HepG2 (cell line): ENCODE results near the gene SPEM2. TPM values are rescaled to one million over a fixed set of nuclear protein-coding genes. Genes with fewer than 3 reads are reported as not detected.

Experiments used
- ATAC-seq: fragments of 200-7000 bp; cut with Tn5 transposase; 3 replicates; pipeline ENCODE4 v1.9.1; 2020; ENCODE audit warnings: mild to moderate bottlenecking, moderate library complexity
- BruUV-seq: library from RNA; stranded (reverse); fragments of 400-500 nt; replicated peaks from 2 replicates; lab custom pipeline; 2021; lab: Mats Ljungman, UMichigan
- CTCF ChIA-PET: fragments of 300-600 bp; formaldehyde crosslinking; extraction: SDS; loops from one replicate; lab custom pipeline; 2021; ENCODE audit warnings: low total read pairs, inconsistent platforms, low intra/inter-chr PET ratio; lab: Yijun Ruan, JAX
- POLR2A ChIA-PET: fragments of 350-600 bp; sonication (Branson Sonifier 250); formaldehyde crosslinking; loops from one replicate; lab custom pipeline; 2020; ENCODE audit warnings: antibody characterized with exemption, inconsistent platforms; lab: Yijun Ruan, JAX
- DNase-seq: peaks from one replicate; pipeline ENCODE4 v3.0.0-alpha.2; 2015; ENCODE audit warnings: low spot score
- FAIRE-seq: peaks from 3 replicates; lab custom pipeline; 2011; peaks lifted over from hg19 to GRCh38; lab: Jason Lieb, UNC
- H2AFZ ChIP-seq: one replicate; pipeline ENCODE4 v1.6.1; 2011; ENCODE audit warnings: low read length, inconsistent platforms
- H3K27ac ChIP-seq: fragments of 300-600 bp; 3 replicates; pipeline ENCODE4 v1.8.0; 2011; ENCODE audit warnings: mixed run types, mild to moderate bottlenecking, mixed read lengths, low read length, inconsistent platforms; ENCODE audit not compliant: insufficient read depth; ENCODE audit errors: extremely low read length
- H3K27me3 ChIP-seq, 2 experiments: fragments of 200-600 bp in 1 of 2; 2 replicates in 1 of 2; 3 replicates in 1 of 2; pipeline versions ENCODE4 v1.6.0 to v1.8.0; 2011; ENCODE audit warnings: low read length in 2 of 2, mild to moderate bottlenecking in 2 of 2, moderate library complexity in 2 of 2, inconsistent platforms in 1 of 2; ENCODE audit not compliant: insufficient read depth in 2 of 2, control insufficient read depth in 1 of 2
- H3K36me3 ChIP-seq, 2 experiments: fragments of 200-600 bp in 1 of 2; replicated peaks in 1 of 2; 2 replicates in 1 of 2; 3 replicates in 1 of 2; pipeline versions ENCODE4 v1.5.1 to v1.8.0; 2011; ENCODE audit warnings: low read length in 2 of 2, inconsistent platforms in 1 of 2; ENCODE audit not compliant: insufficient read depth in 2 of 2, control insufficient read depth in 1 of 2
- H3K4me1 ChIP-seq: 2 replicates; pipeline ENCODE4 v1.5.1; 2012; ENCODE audit warnings: low read length, inconsistent platforms; ENCODE audit not compliant: insufficient read depth
- H3K4me2 ChIP-seq: 2 replicates; pipeline ENCODE4 v1.6.0; 2011; ENCODE audit warnings: low read depth, low read length, inconsistent platforms
- H3K4me3 ChIP-seq, 3 experiments: fragments of 200-600 bp in 1 of 3; sonication (generic), shearing (Covaris generic) in 1 of 3; replicated peaks in 1 of 3; 2 replicates each; pipeline ENCODE4 v1.5.1; 2011 to 2016; ENCODE audit warnings: low read length in 3 of 3, inconsistent platforms in 2 of 3, low read depth in 2 of 3, mild to moderate bottlenecking in 2 of 3, control low read depth in 1 of 3, mixed read lengths in 1 of 3; ENCODE audit not compliant: insufficient read depth in 1 of 3
- H3K79me2 ChIP-seq: one replicate; pipeline ENCODE4 v1.6.1; 2011; ENCODE audit warnings: low read length, inconsistent platforms; ENCODE audit not compliant: insufficient read depth
- H3K9ac ChIP-seq: 2 replicates; pipeline ENCODE4 v1.6.0; 2011; ENCODE audit warnings: mild to moderate bottlenecking, low read depth, low read length, inconsistent platforms; ENCODE audit not compliant: insufficient read depth
- H3K9me3 ChIP-seq: 2 replicates; pipeline ENCODE4 v1.5.1; 2012; ENCODE audit warnings: mild to moderate bottlenecking, low read length
- H4K20me1 ChIP-seq: 2 replicates; pipeline ENCODE4 v1.6.0; 2011; ENCODE audit warnings: inconsistent platforms, mild to moderate bottlenecking, low read length, moderate library complexity; ENCODE audit not compliant: insufficient read depth
- ARNT2 ChIP-seq: sonication (generic); formaldehyde crosslinking; IDR thresholded peaks from 2 replicates; pipeline ENCODE4 v1.8.0; 2022; ENCODE audit warnings: mild to moderate bottlenecking, low read depth, missing genetic modification reagents, moderate library complexity
- HNF4G ChIP-seq, 2 experiments: sonication (generic) in 1 of 2; formaldehyde crosslinking in 1 of 2; IDR thresholded peaks; 2 replicates each; pipeline versions ENCODE4 v1.4.0 to v1.6.1; 2011 to 2020; ENCODE audit warnings: borderline replicate concordance in 2 of 2, low read depth in 2 of 2, mild to moderate bottlenecking in 2 of 2, low read length in 1 of 2, missing genetic modification reagents in 1 of 2, moderate library complexity in 1 of 2
- HNRNPLL ChIP-seq: fragments of 200-400 bp; formaldehyde crosslinking; IDR thresholded peaks from 2 replicates; pipeline ENCODE4 v1.6.1; 2017; ENCODE audit warnings: mild to moderate bottlenecking, low read depth, low read length; ENCODE audit not compliant: poor library complexity, severe bottlenecking
- HNRNPUL1 ChIP-seq: fragments of 200-400 bp; formaldehyde crosslinking; IDR thresholded peaks from 2 replicates; pipeline ENCODE4 v1.6.1; 2017; ENCODE audit warnings: low read depth, mild to moderate bottlenecking, low read length, moderate library complexity
- JDP2 ChIP-seq: sonication (generic); formaldehyde crosslinking; IDR thresholded peaks from 2 replicates; pipeline ENCODE4 v1.8.1; 2022; ENCODE audit warnings: missing genetic modification reagents, borderline replicate concordance
- KLF11 ChIP-seq: IDR thresholded peaks from 2 replicates; pipeline ENCODE4 v1.6.1; 2016; ENCODE audit warnings: missing compliant biosample characterization
- SMAD1 ChIP-seq: sonication (generic); formaldehyde crosslinking; IDR thresholded peaks from 2 replicates; pipeline ENCODE4 v1.4.0; 2020; ENCODE audit warnings: missing genetic modification reagents, low read depth, mild to moderate bottlenecking, borderline replicate concordance
- TOE1 ChIP-seq: sonication (generic); formaldehyde crosslinking; IDR thresholded peaks from 2 replicates; pipeline ENCODE4 v1.4.0; 2020; ENCODE audit warnings: mild to moderate bottlenecking, missing genetic modification reagents
- YY1 ChIP-seq: IDR thresholded peaks from 2 replicates; pipeline ENCODE4 v1.6.1; 2011; ENCODE audit warnings: low read length, low read depth, moderate library complexity, mild to moderate bottlenecking; ENCODE audit not compliant: insufficient read depth, insufficient replicate concordance
- ZC3H4 ChIP-seq: sonication (generic); formaldehyde crosslinking; IDR thresholded peaks from 2 replicates; pipeline ENCODE4 v1.4.0; 2020; ENCODE audit warnings: missing genetic modification reagents, borderline replicate concordance
- ZNF34 ChIP-seq: sonication (generic); formaldehyde crosslinking; IDR thresholded peaks from 2 replicates; pipeline ENCODE4 v1.4.0; 2020; ENCODE audit warnings: mild to moderate bottlenecking, missing genetic modification reagents, borderline replicate concordance
- ZNF350 ChIP-seq: sonication (generic); formaldehyde crosslinking; IDR thresholded peaks from 2 replicates; pipeline ENCODE4 v1.4.0; 2020; ENCODE audit warnings: mild to moderate bottlenecking, low read depth, missing genetic modification reagents, borderline replicate concordance
- ZNF619 ChIP-seq: sonication (generic); formaldehyde crosslinking; IDR thresholded peaks from 2 replicates; pipeline ENCODE4 v1.4.0; 2020; ENCODE audit warnings: mild to moderate bottlenecking, missing genetic modification reagents
- WGBS: methylation state at CpG from one replicate; pipeline ENCODE4 v1.1.6; 2017; ENCODE audit warnings: low lambda C conversion rate; 5-methylcytosine and 5-hydroxymethylcytosine counted together
- in situ Hi-C: cut with HindIII; loops from 2 replicates; pipeline ENCODE4 v1.10.0; 2017; ENCODE audit warnings: low pct_unique_long_range_greater_than_20kb; ENCODE audit not compliant: extremely low pct_ligation_motif_present
- intact Hi-C: fragments of 100-400 bp; cut with micrococcal nuclease; formaldehyde crosslinking; loops from one replicate; pipeline ENCODE4 v1.10.0; 2022; ENCODE audit not compliant: unreplicated experiment
- polyA plus RNA-seq, 8 experiments: library from polyadenylated mRNA; depleted of rRNA in 3 of 8; stranded (reverse) in 7 of 8; unstranded in 1 of 8; fragments of >200 nt; fragmentation: Illumina TruSeq in 4 of 8; extraction: Trizol in 4 of 8; gene quantifications; 2 replicates each; pipeline versions ENCODE4 v1.2.1 to v1.2.3, GENCODE V29; 2011 to 2016; ENCODE audit warnings: low read depth in 4 of 8, missing spikeins in 1 of 8, mixed read lengths in 1 of 8; ENCODE audit not compliant: insufficient read depth in 1 of 8
- total RNA-seq, 5 experiments: library from RNA; depleted of rRNA; stranded (reverse); fragments of >200 nt; fragmentation: Illumina TruSeq; extraction: Trizol; gene quantifications; 2 replicates each; pipeline ENCODE4 v1.2.3, GENCODE V29; 2016; ENCODE audit warnings: low read depth in 1 of 5
- TF ChIP-seq, protein P1 (sequence below): sonication (generic); formaldehyde crosslinking; IDR thresholded peaks from 2 replicates; pipeline ENCODE4 v1.5.0; 2020; ENCODE audit warnings: mild to moderate bottlenecking, low read depth, missing genetic modification reagents, borderline replicate concordance
- TF ChIP-seq, protein P2 (sequence below), 2 experiments: sonication (generic) in 1 of 2; formaldehyde crosslinking in 1 of 2; IDR thresholded peaks; 2 replicates each; pipeline versions ENCODE4 v1.4.0 to v1.6.1; 2016 to 2020; ENCODE audit warnings: borderline replicate concordance in 1 of 2, low read depth in 1 of 2, mild to moderate bottlenecking in 1 of 2, missing genetic modification reagents in 1 of 2
- TF ChIP-seq, protein P3 (sequence below): sonication (generic); formaldehyde crosslinking; IDR thresholded peaks from 2 replicates; pipeline ENCODE4 v1.5.0; 2020; ENCODE audit warnings: mild to moderate bottlenecking, missing genetic modification reagents, borderline replicate concordance
- TF ChIP-seq, protein P4 (sequence below): sonication (generic); formaldehyde crosslinking; IDR thresholded peaks from 2 replicates; pipeline ENCODE4 v1.5.0; 2020; ENCODE audit warnings: missing genetic modification reagents

Gene SPEM2
- total and polyA plus RNA-seq, 2 of the 13 experiments (the other 11 are each of a cell fraction or from before 2014, with no cell fraction given): not detected

DNA sequence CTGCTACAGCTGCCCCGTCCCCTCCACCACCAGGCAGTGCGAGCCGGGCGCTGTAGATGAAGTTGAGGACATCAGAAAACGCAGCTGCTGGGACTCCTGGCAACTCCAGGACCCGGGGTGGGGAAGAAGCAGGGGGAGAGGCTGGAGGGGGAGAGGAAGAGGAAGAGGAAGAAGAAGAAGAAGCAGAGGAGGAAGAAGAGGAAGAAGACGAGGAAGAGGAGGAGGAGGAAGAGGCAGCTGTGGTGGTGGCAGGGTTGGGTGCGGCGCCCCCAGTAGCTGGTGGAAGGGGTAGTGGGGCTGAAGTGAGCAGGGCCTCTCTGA is 40.9 kb downstream of the SPEM2 start:
- intact Hi-C loops: no loop called here
- no peaks in the 10 kb centered on the region for H3K9me3 ChIP-seq
- POLR2A ChIA-PET: interaction anchor here (1.4 kb wide), 1 partner anchor 21 kb away, joined by 4 read pairs; no protein-coding TSS in a partner anchor
- no peak overlapping the region for H3K4me3 ChIP-seq
- peaks cover 26% of the 10 kb centered on the region for H3K4me1 ChIP-seq
- peaks cover 0 to 2% of the 10 kb centered on the region in 2 experiments; a peak in 3 of 5 replicates for H3K36me3 ChIP-seq
- no peak overlapping the region for H3K9ac ChIP-seq
- 98% methylated on average over 9 of the region's 9 CpGs for WGBS
- no peak overlapping the region for H3K27ac ChIP-seq
- peaks cover 7% of the 10 kb centered on the region for H3K79me2 ChIP-seq
- TF ChIP-seq HNF4G (IDR thresholded peaks at IDR 0.05; ENCODE audit: borderline replicate concordance, low read depth, low read length): no peak
- TF ChIP-seq HNF4G (CRISPR knock-in tag; IDR thresholded peaks at IDR 0.05; ENCODE audit: borderline replicate concordance, low read depth): no peak
- no peak for TF ChIP-seq YY1
- TF ChIP-seq, protein P1, sequence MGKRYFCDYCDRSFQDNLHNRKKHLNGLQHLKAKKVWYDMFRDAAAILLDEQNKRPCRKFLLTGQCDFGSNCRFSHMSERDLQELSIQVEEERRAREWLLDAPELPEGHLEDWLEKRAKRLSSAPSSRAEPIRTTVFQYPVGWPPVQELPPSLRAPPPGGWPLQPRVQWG: no peak
- TF ChIP-seq HNRNPLL: no peak
- TF ChIP-seq TOE1 (CRISPR knock-in tag): no peak
- TF ChIP-seq JDP2 (CRISPR knock-in tag): no peak
- TF ChIP-seq, protein P2, sequence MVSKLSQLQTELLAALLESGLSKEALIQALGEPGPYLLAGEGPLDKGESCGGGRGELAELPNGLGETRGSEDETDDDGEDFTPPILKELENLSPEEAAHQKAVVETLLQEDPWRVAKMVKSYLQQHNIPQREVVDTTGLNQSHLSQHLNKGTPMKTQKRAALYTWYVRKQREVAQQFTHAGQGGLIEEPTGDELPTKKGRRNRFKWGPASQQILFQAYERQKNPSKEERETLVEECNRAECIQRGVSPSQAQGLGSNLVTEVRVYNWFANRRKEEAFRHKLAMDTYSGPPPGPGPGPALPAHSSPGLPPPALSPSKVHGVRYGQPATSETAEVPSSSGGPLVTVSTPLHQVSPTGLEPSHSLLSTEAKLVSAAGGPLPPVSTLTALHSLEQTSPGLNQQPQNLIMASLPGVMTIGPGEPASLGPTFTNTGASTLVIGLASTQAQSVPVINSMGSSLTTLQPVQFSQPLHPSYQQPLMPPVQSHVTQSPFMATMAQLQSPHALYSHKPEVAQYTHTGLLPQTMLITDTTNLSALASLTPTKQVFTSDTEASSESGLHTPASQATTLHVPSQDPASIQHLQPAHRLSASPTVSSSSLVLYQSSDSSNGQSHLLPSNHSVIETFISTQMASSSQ (IDR thresholded peaks at IDR 0.05; ENCODE audit: low read depth): no peak
- TF ChIP-seq, protein P2 (CRISPR knock-in tag; IDR thresholded peaks at IDR 0.05; ENCODE audit: borderline replicate concordance): no peak
- TF ChIP-seq, protein P3, sequence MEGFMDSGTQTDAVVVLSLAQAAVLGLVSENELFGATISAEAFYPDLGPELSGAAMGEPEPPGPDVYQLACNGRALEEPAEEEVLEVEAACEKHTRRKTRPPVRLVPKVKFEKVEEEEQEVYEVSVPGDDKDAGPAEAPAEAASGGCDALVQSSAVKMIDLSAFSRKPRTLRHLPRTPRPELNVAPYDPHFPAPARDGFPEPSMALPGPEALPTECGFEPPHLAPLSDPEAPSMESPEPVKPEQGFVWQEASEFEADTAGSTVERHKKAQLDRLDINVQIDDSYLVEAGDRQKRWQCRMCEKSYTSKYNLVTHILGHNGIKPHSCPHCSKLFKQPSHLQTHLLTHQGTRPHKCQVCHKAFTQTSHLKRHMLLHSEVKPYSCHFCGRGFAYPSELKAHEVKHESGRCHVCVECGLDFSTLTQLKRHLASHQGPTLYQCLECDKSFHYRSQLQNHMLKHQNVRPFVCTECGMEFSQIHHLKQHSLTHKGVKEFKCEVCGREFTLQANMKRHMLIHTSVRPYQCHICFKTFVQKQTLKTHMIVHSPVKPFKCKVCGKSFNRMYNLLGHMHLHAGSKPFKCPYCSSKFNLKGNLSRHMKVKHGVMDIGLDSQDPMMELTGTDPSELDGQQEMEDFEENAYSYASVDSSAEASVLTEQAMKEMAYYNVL: no peak
- no peak for TF ChIP-seq HNRNPUL1
- TF ChIP-seq ZC3H4 (CRISPR knock-in tag): no peak
- TF ChIP-seq KLF11 (CRISPR knock-in tag): no peak
- no peak for TF ChIP-seq ZNF34 (CRISPR knock-in tag)
- no peak for TF ChIP-seq ZNF619 (CRISPR knock-in tag)
- TF ChIP-seq ZNF350: no peak
- no peak for TF ChIP-seq SMAD1
- TF ChIP-seq, protein P4, sequence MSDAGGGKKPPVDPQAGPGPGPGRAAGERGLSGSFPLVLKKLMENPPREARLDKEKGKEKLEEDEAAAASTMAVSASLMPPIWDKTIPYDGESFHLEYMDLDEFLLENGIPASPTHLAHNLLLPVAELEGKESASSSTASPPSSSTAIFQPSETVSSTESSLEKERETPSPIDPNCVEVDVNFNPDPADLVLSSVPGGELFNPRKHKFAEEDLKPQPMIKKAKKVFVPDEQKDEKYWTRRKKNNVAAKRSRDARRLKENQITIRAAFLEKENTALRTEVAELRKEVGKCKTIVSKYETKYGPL (CRISPR knock-in tag): no peak
- TF ChIP-seq ARNT2 (CRISPR knock-in tag): no peak
- FAIRE-seq (no peak), ATAC-seq (no peak), DNase-seq (no peak)
- in situ Hi-C loops: no loop called here
- BruUV-seq: no TSS peak
- H3K4me2 ChIP-seq: no peak overlapping the region
- H2AFZ ChIP-seq: no peak overlapping the region
- CTCF ChIA-PET: no interaction called here
- no peaks in the 10 kb centered on the region for H3K27me3 ChIP-seq
- H4K20me1 ChIP-seq: peaks cover 8% of the 10 kb centered on the region; the same call in 1 of the 2 replicates
